K562 (cell line): ENCODE data around the gene ACBD6.

ENCODE experiments used
- IFI16 ChIP-seq: fragments of 250-450 bp; sonication (Bioruptor Pico); IDR thresholded peaks from 2 replicates; pipeline ENCODE4 v2.1.2; 2022; ENCODE audit warnings: mild to moderate bottlenecking, inconsistent platforms
- MAFF ChIP-seq: IDR thresholded peaks from 2 replicates; pipeline ENCODE4 v1.6.1; 2012; ENCODE audit warnings: low read length, improper control_type of control experiment
- MNT ChIP-seq, 2 experiments: fragments of 450-650 bp; conservative IDR thresholded peaks; 2 replicates each; pipeline ENCODE4 v1.6.1; 2017; ENCODE audit warnings: mild to moderate bottlenecking in 2 of 2, moderate library complexity in 2 of 2
- NFRKB ChIP-seq: fragments of 450-650 bp; IDR thresholded peaks from 2 replicates; pipeline ENCODE4 v1.6.1; 2016; ENCODE audit warnings: low read depth
- RERE ChIP-seq: sonication (generic); formaldehyde crosslinking; IDR thresholded peaks from 2 replicates; pipeline ENCODE4 v1.8.0; 2023; ENCODE audit warnings: missing genetic modification reagents, mild to moderate bottlenecking, borderline replicate concordance
- RFX5 ChIP-seq: IDR thresholded peaks from 2 replicates; pipeline ENCODE4 v1.6.1; 2011; ENCODE audit warnings: low read depth, mild to moderate bottlenecking, improper control_type of control experiment, low read length
- SMARCA5 ChIP-seq: fragments of 450-650 bp; IDR thresholded peaks from 2 replicates; pipeline ENCODE4 v1.6.1; 2016
- TARDBP ChIP-seq: fragments of 450-650 bp; IDR thresholded peaks from 2 replicates; pipeline ENCODE4 v1.6.1; 2016
- TCF7 ChIP-seq: sonication (generic); IDR thresholded peaks from 2 replicates; pipeline ENCODE4 v1.6.1; 2016; ENCODE audit warnings: antibody characterized with exemption, borderline replicate concordance
- XRCC4 ChIP-seq: IDR thresholded peaks from one replicate; pipeline ENCODE4 v1.6.1; 2011; ENCODE audit not compliant: insufficient read depth, insufficient read length; ENCODE audit errors: extremely low read depth
- ZNF384 ChIP-seq: IDR thresholded peaks from 2 replicates; pipeline ENCODE4 v1.6.1; 2012; ENCODE audit warnings: low read depth, low read length, improper control_type of control experiment
- TF ChIP-seq, protein P1 (sequence below), 3 experiments: IDR thresholded peaks in 2 of 3; conservative IDR thresholded peaks in 1 of 3; 2 replicates each; pipeline ENCODE4 v1.5.1; 2011 to 2012; ENCODE audit warnings: low read length in 3 of 3, mild to moderate bottlenecking in 3 of 3, control low read depth in 2 of 3, improper control_type of control experiment in 1 of 3, inconsistent platforms in 1 of 3, low read depth in 1 of 3, mixed read lengths in 1 of 3, moderate library complexity in 1 of 3; ENCODE audit not compliant: insufficient read depth in 2 of 3

DNA sequence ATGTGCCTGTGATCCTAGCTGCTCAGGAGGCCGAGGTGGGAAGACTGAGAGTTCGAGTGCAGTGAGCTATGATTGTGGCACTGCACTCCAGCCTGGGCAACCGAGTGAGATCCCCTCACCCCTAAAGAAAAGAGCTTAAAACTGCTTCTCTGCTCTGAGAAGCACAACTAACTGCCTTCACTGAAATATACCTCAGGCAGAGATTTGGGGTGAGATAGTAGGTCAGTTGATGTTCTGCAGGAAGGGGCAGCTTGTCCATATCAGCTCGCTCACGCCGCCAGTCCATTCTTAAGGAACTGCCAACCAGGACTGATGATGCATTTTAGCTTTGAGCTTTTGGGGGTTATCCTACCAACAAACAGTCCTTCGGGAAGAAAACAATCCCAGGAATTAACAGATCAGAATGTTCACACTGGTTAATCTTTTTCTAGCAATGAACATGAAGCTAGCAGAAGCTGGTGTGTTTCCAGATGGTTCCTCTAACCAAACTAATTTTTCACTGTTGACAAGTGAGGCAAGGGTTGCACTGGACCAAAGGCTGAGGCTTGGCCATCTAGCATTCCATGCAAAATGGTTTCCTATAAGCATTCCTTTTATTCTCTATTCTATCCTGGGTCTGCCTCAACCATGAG, 240.7 kb downstream of the ACBD6 start:
- TF ChIP-seq NFRKB, result no peak
- no peak for TF ChIP-seq SMARCA5
- no peak for TF ChIP-seq TCF7
- no peak for TF ChIP-seq MAFF
- TF ChIP-seq XRCC4, result no peak
- no peak for TF ChIP-seq ZNF384
- no peak for TF ChIP-seq RERE (CRISPR knock-in tag)
- no peak for TF ChIP-seq RFX5
- TF ChIP-seq, protein P1, sequence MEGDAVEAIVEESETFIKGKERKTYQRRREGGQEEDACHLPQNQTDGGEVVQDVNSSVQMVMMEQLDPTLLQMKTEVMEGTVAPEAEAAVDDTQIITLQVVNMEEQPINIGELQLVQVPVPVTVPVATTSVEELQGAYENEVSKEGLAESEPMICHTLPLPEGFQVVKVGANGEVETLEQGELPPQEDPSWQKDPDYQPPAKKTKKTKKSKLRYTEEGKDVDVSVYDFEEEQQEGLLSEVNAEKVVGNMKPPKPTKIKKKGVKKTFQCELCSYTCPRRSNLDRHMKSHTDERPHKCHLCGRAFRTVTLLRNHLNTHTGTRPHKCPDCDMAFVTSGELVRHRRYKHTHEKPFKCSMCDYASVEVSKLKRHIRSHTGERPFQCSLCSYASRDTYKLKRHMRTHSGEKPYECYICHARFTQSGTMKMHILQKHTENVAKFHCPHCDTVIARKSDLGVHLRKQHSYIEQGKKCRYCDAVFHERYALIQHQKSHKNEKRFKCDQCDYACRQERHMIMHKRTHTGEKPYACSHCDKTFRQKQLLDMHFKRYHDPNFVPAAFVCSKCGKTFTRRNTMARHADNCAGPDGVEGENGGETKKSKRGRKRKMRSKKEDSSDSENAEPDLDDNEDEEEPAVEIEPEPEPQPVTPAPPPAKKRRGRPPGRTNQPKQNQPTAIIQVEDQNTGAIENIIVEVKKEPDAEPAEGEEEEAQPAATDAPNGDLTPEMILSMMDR (IDR thresholded peaks at IDR 0.05 in 2 of 3, conservative IDR thresholded peaks at IDR 0.05 in 1 of 3; ENCODE audit: insufficient read depth in 2 of 3, low read depth in 1 of 3, low read length in 3 of 3), result no peak
- no peak for TF ChIP-seq IFI16 (CRISPR knock-in tag)
- no peak for TF ChIP-seq TARDBP
- TF ChIP-seq MNT (conservative IDR thresholded peaks at IDR 0.05), result no peak
